Karpas-422 (cell line): ENCODE measurements around the gene OR2AP1. TPM values are rescaled to one million over a fixed set of nuclear protein-coding genes. Genes with fewer than 3 reads are reported as not detected.
"Not testable (repeated sequence)": the region's sequence is repeated elsewhere in the genome, so short reads cannot be mapped to it uniquely, and the experiment has no call there.

Source experiments
- DNase-seq: peaks from one replicate; pipeline ENCODE4 v3.0.0-alpha.2; 2015
- H2AFZ ChIP-seq: fragments of 200-600 bp; sonication (generic); 2 replicates; pipeline ENCODE4 v1.6.1; 2014; ENCODE audit warnings: antibody characterized with exemption, low read length, mixed read lengths
- H3K27ac ChIP-seq: fragments of 200-600 bp; sonication (generic); 2 replicates; pipeline ENCODE4 v1.5.1; 2014; ENCODE audit warnings: mild to moderate bottlenecking, low read length, moderate library complexity
- H3K27me3 ChIP-seq: fragments of 200-600 bp; sonication (generic); 2 replicates; pipeline ENCODE4 v1.6.1; 2014; ENCODE audit warnings: low read length, mixed read lengths
- H3K36me3 ChIP-seq: fragments of 200-600 bp; sonication (generic); 2 replicates; pipeline ENCODE4 v1.6.1; 2014; ENCODE audit warnings: low read length, mixed read lengths; ENCODE audit not compliant: insufficient read depth
- H3K4me1 ChIP-seq: fragments of 200-600 bp; sonication (generic); 2 replicates; pipeline ENCODE4 v1.6.1; 2014; ENCODE audit warnings: mild to moderate bottlenecking, low read length, mixed read lengths
- H3K4me2 ChIP-seq: fragments of 200-600 bp; sonication (generic); 2 replicates; pipeline ENCODE4 v1.6.1; 2014; ENCODE audit warnings: low read length, low read depth, mild to moderate bottlenecking; ENCODE audit not compliant: poor library complexity, severe bottlenecking
- H3K4me3 ChIP-seq: fragments of 200-600 bp; sonication (generic); 2 replicates; pipeline ENCODE4 v1.5.1; 2014; ENCODE audit warnings: mild to moderate bottlenecking, antibody characterized with exemption, low read length, mixed read lengths
- H3K79me2 ChIP-seq: fragments of 200-600 bp; sonication (generic); 2 replicates; pipeline ENCODE4 v1.6.1; 2014; ENCODE audit warnings: mild to moderate bottlenecking, low read length, mixed read lengths
- H3K9ac ChIP-seq: fragments of 200-600 bp; sonication (generic); 2 replicates; pipeline ENCODE4 v1.6.0; 2014; ENCODE audit warnings: low read length
- H3K9me2 ChIP-seq: fragments of 200-600 bp; sonication (generic), shearing (Covaris generic); replicated peaks from 2 replicates; pipeline ENCODE4 v1.6.0; 2014; ENCODE audit warnings: mild to moderate bottlenecking, low read length, moderate library complexity; ENCODE audit not compliant: insufficient read depth
- H3K9me3 ChIP-seq: fragments of 300-700, 200-600 bp; sonication (generic); 2 replicates; pipeline ENCODE4 v1.6.1; 2014; ENCODE audit warnings: low read length, mixed read lengths
- H4K20me1 ChIP-seq: fragments of 200-600 bp; sonication (generic); 2 replicates; pipeline ENCODE4 v1.6.1; 2014; ENCODE audit warnings: mild to moderate bottlenecking, antibody characterized with exemption, low read length, low read depth; ENCODE audit not compliant: insufficient read depth
- total RNA-seq: library from RNA; depleted of rRNA; stranded (reverse); fragments of >200 nt; shearing (Covaris generic); gene quantifications from 2 replicates; pipeline ENCODE4 v1.2.3, GENCODE V29; 2014; ENCODE audit warnings: low replicate concordance; rRNA removed

The OR2AP1 gene
- not detected in 2 replicates for total RNA-seq

DNA sequence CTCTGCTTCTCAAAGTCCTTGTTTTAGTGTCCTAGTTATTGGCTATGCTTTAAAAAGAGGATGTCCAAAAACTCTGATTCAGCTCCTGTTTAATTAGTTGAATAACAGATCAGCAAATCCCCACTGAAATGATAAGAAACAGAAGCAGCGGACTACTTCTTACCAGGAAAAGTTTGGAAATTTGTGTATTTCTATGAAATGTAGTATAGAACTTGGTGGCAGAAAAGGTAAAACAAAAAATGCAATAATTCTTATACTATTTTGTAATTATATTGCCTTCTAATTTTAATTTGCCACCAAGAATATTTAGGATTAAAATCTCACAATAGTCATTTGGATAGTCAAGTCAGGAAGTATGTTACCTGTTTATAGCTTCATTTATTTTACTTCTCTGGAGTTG, at the start of gene OR2AP1:
Gene OR2AP1, plus strand, starts transcription at position 301 of the 400 bp plus-strand sequence. CDS start 1,947 bp downstream, outside the sequence.
- Histone ChIP-seq H3K9me2 (no peaks in the 10 kb centered on the region), H3K9ac (no peak within 1 kb of the TSS), H3K27ac (no peak within 1 kb of the TSS), H4K20me1 (no peaks in the 10 kb centered on the region), H3K9me3 (no peaks in the 10 kb centered on the region; the same call in 1 of the 2 replicates), H3K27me3 (no peaks in the 10 kb centered on the region), H3K4me2 (no peak within 1 kb of the TSS), H2AFZ (no peak within 1 kb of the TSS), H3K4me3 (no peak within 1 kb of the TSS), H3K79me2 (no peaks in the 10 kb centered on the region), H3K4me1 (no peaks in the 10 kb centered on the region), H3K36me3 (no peaks in the 10 kb centered on the region)
- no peak for DNase-seq

- H4K20me1 ChIP-seq, H3K27ac ChIP-seq, H3K9ac ChIP-seq, H3K4me1 ChIP-seq, H3K27me3 ChIP-seq, H3K4me3 ChIP-seq, H3K9me3 ChIP-seq, H3K36me3 ChIP-seq, H2AFZ ChIP-seq, H3K9me2 ChIP-seq, DNase-seq, H3K4me2 ChIP-seq, H3K79me2 ChIP-seq: not testable (repeated sequence)
These were observed 24.0 kb upstream of the OR2AP1 start for GRCh38 chr12:55548235-55548634.

DNA sequence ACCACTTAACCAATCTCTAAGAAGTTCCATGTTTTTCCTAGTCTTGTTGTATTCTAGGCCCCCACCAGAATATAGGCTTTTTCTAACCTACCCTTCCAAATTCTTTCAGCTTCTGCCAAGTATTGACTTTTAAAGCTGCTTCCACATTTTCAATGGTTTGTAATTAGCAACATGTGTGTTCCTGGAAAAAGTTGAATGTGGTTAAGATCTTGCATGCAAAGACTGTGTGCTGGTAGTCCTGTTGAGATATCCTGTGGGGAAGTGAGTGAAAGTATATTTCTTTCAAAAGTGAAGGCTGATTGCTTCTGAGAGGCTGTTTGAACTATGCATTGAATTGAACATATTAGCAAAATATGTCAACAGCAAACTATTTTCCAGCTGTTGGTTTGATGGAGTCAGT, 23.5 kb upstream of the OR2AP1 start:
- Histone ChIP-seq H2AFZ (no peak overlapping the region), H3K9me3 (no peaks in the 10 kb centered on the region), H3K27ac (no peak overlapping the region), H4K20me1 (no peaks in the 10 kb centered on the region), H3K27me3 (peaks cover 4% of the 10 kb centered on the region; the same call in 1 of the 2 replicates), H3K9me2 (no peaks in the 10 kb centered on the region), H3K9ac (no peak overlapping the region), H3K4me2 (no peak overlapping the region), H3K4me3 (no peak overlapping the region), H3K36me3 (no peaks in the 10 kb centered on the region), H3K4me1 (no peaks in the 10 kb centered on the region), H3K79me2 (no peaks in the 10 kb centered on the region)
- DNase-seq = no peak

GRCh38 chr12:55549302-55549701, 23.0 kb upstream of the OR2AP1 start, which contains the start of gene OR6C4:
TSS of gene OR6C4 (plus strand) at chr12:55549602. CDS start at chr12:55551227, 1,625 bp downstream.
- Histone ChIP-seq H3K4me2 (no peak within 1 kb of the TSS), H3K4me1 (no peaks in the 10 kb centered on the region), H3K9ac (no peak within 1 kb of the TSS), H3K27me3 (peaks cover 4% of the 10 kb centered on the region; the same call in 1 of the 2 replicates), H3K9me3 (no peaks in the 10 kb centered on the region), H3K36me3 (no peaks in the 10 kb centered on the region), H2AFZ (no peak within 1 kb of the TSS), H3K4me3 (no peak within 1 kb of the TSS), H3K79me2 (no peaks in the 10 kb centered on the region), H4K20me1 (no peaks in the 10 kb centered on the region), H3K9me2 (no peaks in the 10 kb centered on the region; the same call in 1 of the 2 replicates), H3K27ac (no peak within 1 kb of the TSS)
- DNase-seq = no peak

DNA sequence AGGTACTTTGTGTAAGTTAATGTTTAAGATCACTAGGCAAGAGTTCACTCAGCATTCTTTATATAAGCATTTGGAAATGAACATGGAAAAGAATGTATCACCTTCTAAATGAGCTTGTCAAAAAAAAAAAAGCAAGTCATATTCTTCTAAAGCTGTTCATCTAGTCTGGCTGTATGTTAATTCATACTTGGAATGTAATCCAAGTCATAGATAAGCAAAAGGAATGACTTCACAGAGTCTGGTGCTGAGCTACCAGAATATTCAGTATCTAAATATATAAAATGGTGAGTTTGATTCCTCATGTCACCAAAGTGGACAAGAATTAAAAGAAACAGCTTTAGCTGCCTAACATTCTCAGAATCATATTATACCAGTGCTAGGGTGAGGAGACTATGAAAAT, 18.0 kb upstream of the OR2AP1 start:
- no peak overlapping the region for H3K4me3 ChIP-seq
- no peaks in the 10 kb centered on the region; the same call in 1 of the 2 replicates for H3K9me2 ChIP-seq
- no peaks in the 10 kb centered on the region for H3K79me2 ChIP-seq
- H3K36me3 ChIP-seq = no peaks in the 10 kb centered on the region
- no peak for DNase-seq
- H3K4me1 ChIP-seq = no peaks in the 10 kb centered on the region
- no peak overlapping the region for H3K27ac ChIP-seq
- no peaks in the 10 kb centered on the region for H4K20me1 ChIP-seq
- H3K4me2 ChIP-seq = no peak overlapping the region
- H2AFZ ChIP-seq = no peak overlapping the region
- H3K27me3 ChIP-seq = no peaks in the 10 kb centered on the region
- H3K9me3 ChIP-seq = peaks cover 15% of the 10 kb centered on the region
- H3K9ac ChIP-seq = no peak overlapping the region

DNA sequence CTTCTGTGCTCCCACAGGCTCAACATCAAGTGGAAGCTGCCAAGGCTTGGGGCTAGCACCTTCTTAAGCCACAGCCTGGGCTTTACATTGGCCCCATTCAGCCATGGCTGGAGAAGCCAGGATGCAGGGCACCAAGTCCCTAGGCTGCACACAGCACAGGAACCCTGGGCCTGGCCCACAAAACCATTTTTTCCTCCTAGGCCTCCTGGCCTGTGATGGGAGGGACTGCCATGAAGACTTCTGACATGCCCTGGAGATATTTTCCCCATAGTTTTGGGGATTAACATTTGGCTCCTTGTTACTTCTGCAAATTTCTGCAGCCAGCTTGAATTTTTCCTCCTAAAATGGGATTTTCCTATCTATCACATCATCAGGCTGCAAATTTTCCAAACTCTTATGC, 2.2 kb upstream of the OR2AP1 start:
- not testable (repeated sequence) for H3K9me3 ChIP-seq, DNase-seq, H4K20me1 ChIP-seq, H3K27me3 ChIP-seq, H3K79me2 ChIP-seq, H3K9me2 ChIP-seq, H3K4me1 ChIP-seq, H3K36me3 ChIP-seq, H2AFZ ChIP-seq, H3K4me2 ChIP-seq, H3K9ac ChIP-seq, H3K4me3 ChIP-seq, H3K27ac ChIP-seq

DNA sequence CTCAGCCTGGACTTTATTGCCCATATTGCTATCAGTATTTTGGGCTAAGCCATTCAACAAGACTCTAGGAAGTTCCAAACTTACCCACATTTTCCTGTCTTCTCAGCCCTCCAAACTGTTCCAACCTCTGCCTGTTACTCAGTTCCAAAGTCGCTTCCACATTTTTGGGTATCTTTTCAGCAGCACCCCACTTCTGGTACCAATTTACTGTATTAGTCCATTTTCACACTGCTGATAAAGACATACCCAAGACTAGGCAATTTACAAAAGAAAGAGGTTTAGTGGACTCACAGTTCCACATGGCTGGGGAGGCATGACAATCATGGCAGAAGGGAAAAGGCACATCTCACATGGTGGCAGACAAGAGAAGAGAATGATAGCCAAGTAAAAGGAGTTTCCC, 1.6 kb upstream of the OR2AP1 start:
- H3K9me3 ChIP-seq, H3K4me3 ChIP-seq, H3K36me3 ChIP-seq, H3K79me2 ChIP-seq, H3K9ac ChIP-seq, H4K20me1 ChIP-seq, DNase-seq, H3K9me2 ChIP-seq, H3K4me2 ChIP-seq, H3K27me3 ChIP-seq, H3K4me1 ChIP-seq, H3K27ac ChIP-seq, H2AFZ ChIP-seq: not testable (repeated sequence)

GRCh38 chr12:55582066-55582465, 9.8 kb downstream of the OR2AP1 start:
- no peaks in the 10 kb centered on the region for H4K20me1 ChIP-seq
- H3K4me1 ChIP-seq = no peaks in the 10 kb centered on the region
- H3K9ac ChIP-seq = no peak overlapping the region
- no peaks in the 10 kb centered on the region for H3K79me2 ChIP-seq
- no peaks in the 10 kb centered on the region for H3K9me2 ChIP-seq
- no peaks in the 10 kb centered on the region for H3K36me3 ChIP-seq
- no peaks in the 10 kb centered on the region for H3K27me3 ChIP-seq
- no peak for DNase-seq
- H3K27ac ChIP-seq = no peak overlapping the region
- no peak overlapping the region for H2AFZ ChIP-seq
- H3K4me2 ChIP-seq = no peak overlapping the region
- no peak overlapping the region for H3K4me3 ChIP-seq
- H3K9me3 ChIP-seq = no peaks in the 10 kb centered on the region

DNA sequence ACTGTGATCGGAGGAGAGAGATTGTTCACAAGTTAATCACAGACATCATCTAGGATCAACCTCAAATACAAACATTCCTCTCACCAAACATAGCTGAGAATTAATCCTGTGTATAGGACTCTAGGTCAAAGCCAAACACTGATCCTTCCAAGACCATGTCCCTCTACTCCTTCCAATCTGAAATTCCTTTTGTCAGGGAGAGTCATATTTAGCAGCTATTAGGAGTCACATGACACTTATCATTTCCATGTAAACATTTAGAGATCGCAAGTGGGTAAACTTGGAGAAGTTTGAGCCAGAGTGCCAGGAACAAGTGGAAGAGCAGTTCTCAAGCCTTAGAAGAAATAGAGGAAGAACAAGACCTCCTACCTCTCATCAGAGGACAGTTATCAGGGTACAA, 13.5 kb downstream of the OR2AP1 start:
- no peak overlapping the region for H3K4me2 ChIP-seq
- no peaks in the 10 kb centered on the region for H3K36me3 ChIP-seq
- no peak overlapping the region for H3K27ac ChIP-seq
- H3K4me1 ChIP-seq = no peaks in the 10 kb centered on the region
- no peaks in the 10 kb centered on the region for H4K20me1 ChIP-seq
- no peaks in the 10 kb centered on the region for H3K9me2 ChIP-seq
- no peak overlapping the region for H3K9ac ChIP-seq
- H2AFZ ChIP-seq = no peak overlapping the region
- DNase-seq = no peak
- H3K9me3 ChIP-seq = no peaks in the 10 kb centered on the region
- H3K4me3 ChIP-seq = no peak overlapping the region
- no peaks in the 10 kb centered on the region for H3K79me2 ChIP-seq
- no peaks in the 10 kb centered on the region for H3K27me3 ChIP-seq
